ENCODE data around the gene ZBTB6.
A peak's percentile ranks its signal among the peaks of the same experiment; 100 is the strongest.

ZBTB6 gene

DNA sequence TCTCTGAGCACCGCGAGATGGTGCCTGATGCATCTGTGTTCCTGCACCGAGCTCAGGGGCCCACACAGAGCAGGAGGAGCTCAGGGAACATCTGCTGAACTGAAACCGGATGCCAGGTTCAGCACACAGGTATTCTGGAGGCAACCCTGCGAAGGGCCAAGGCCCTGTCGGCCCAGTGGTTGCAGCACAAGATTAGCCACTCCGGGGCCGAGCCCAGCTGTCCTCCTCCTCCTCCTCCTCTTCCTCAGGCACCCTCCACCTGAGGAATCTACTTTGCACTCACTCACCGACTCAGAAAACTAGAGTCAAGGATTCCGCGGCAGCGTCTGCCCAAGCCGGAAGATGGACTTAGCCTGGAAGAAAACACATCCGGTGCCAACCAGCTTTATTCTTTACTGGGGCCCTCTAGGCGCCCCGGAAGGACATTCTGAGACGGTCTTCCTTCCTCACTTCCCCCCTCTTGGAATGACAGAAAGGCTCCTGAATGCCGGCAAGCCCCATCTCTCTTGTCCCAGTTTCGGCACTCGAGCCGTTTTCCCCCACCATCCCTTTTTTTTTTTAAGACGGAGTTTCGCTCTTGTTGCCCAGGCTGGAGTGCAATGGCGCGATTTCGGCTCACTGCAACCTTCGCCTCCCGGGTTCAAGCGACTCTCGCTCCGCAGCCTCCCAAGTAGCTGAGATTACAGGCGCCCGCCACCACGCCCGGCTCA, at the start of gene ZBTB6:
Gene ZBTB6, minus strand, starts transcription at position 360 of the 710 bp plus-strand sequence. CDS start 1,251 bp downstream, outside the sequence.
- DNase-seq: peak; percentile 91

GRCh38 chr9:122961139-122961538, 48.0 kb upstream of the ZBTB6 start:
- DNase-seq: no peak

DNA sequence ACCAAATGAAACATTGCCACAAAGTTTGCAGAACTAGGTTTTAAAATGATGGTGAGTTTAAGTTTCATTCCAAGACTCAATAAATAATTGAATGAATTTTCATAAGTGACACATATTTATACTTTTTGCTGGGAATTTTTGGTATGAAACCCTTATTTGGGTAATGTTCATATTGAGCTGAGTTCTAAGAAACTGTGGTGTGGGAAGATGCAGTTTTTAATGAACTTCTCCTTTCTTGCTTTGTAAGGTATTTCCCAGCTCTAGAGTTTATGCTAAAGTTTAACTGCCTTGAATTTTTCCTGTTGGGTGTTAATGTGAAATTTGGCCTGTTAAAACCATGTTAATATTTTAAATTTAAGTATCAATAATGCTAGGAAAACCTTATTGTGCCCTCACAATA, 42.8 kb upstream of the ZBTB6 start:
- DNase-seq: no peak

- DNase-seq: no peak
Measured at GRCh38 chr9:122954253-122954691, 41.1 kb upstream of the ZBTB6 start.

DNA sequence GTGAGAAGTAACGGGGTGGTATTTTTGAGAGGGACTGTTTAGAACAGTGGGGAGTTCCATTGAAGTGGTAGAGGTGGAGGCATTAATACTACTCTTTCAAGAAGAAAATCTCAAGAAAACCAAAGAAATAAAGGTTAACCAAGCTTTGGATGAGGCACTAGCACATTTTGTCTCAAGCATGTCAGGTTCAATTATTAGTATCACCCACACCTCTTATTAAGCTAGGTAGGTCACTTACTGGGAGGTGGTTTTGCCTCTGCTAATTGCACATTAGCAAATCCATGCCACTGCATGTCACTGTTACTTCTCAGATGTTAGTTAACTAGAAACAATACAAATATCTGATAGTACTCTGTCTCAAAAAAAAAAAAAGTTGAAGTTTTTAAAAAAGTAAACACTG, 37.9 kb upstream of the ZBTB6 start:
- no peak for DNase-seq

- DNase-seq: no peak
Measured at GRCh38 chr9:122950263-122950662, 37.1 kb upstream of the ZBTB6 start.

DNA sequence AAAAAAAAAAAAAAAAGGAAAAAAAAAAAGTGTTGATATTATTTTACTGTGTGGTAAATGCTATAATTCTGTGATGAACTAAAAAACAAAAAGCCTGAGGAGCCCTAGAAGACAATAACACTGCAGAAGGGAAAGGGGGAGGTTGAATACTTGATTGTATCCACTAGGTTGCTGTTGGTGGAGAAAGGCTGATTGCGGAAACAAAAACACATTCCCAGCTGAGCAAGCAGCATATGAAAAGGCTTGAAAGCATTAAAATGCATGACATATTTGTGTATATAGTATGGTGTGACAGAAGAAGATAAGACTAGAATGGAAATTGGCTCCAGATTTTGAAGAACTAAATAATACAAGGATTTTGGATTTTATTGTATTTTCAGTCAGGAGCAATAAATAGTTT, 36.6 kb upstream of the ZBTB6 start:
- DNase-seq: no peak

- DNase-seq: no peak
Measured at GRCh38 chr9:122948313-122948712, 35.2 kb upstream of the ZBTB6 start.

GRCh38 chr9:122946461-122947005, 33.4 kb upstream of the ZBTB6 start:
- no peak for DNase-seq

DNA sequence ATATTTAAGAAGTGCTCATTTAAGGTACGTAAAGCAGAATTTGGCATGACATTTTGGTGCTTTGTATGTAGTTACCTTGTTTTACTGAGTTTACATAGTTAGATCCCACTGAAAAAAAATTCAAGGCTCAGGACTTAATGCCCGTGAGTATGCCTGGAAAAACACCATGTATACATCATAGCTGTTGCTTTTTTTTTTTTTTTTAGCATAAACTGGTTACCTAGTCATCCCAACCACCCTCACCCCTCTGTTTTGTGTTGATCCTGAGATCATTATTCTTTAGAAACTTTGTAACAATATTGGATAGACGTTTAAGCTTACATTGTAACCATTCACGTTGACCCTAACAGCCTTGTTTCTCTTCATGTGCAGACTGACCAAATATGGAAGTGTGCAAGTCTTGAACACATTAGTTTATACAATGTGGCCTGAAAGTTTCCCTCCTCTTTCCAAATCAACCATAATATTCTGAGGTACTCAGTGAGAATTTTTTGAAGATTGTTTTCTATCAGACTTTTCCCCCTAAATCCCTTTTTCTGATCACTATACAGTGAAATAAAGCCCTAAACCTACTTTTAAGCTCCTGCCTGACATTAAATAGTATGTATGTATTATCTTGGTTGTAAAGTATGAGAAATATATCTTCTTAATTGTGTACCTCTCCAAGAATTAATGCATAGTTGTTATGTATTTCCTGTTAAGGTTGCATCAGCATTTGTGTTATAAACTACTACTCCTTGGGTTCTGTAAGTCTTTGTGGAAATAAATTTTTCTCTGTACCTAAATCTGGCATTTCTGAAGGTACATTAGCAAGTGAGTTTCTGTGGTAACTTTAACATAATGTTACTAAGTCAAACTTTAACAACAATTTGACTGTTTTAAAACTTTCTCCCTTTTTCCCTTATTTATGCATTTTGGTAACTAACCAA, 32.1 kb upstream of the ZBTB6 start:
- DNase-seq: no peak

GRCh38 chr9:122941582-122942234, 28.6 kb upstream of the ZBTB6 start:
- no peak for DNase-seq

DNA sequence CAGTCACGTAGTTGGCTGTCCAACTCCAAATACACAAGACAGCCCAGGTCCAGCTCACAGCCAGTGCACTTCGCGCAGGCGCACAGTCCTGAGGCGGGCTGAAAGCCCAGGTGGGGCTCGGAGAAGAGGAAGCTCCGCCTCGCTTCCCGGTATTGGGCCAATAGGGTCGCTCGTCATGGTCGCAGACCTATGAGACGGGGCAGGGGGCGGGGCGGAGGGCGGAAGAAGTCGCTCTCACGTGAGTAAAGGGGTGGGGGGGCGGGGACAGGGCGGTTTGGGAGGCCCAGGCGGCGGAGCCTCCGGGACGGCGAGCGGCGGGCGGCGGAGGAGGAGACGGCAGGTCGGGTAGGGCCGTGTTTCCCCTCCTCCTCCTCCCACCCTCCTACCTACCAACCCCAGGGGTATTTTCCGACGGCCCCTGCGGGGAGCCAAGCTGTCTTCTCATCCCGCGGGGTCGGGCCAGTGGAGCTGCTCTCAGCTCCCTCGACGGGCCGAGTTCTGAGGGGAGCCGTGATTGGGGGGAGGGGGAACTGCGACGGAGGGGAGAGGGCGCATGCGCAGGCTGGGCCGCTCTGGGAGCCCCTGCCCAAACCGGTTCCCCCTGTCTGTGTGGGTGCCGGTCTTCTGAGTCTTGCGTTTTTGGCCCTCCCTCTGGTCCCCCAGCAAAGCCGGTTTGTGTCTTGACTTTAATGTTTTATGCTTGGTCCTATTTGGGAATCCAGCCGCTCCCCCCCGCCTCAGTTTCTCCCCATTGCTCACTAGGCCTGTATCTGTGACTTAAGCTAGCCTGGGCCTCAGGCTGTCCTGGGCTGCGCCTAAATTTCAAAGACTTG, 27.8 kb upstream of the ZBTB6 start, which contains the start of gene RABGAP1:
Gene RABGAP1, plus strand, starts transcription at position 272 of the 833 bp plus-strand sequence. CDS start 16,040 bp downstream, outside the sequence.
- DNase-seq: peak; percentile 100

DNA sequence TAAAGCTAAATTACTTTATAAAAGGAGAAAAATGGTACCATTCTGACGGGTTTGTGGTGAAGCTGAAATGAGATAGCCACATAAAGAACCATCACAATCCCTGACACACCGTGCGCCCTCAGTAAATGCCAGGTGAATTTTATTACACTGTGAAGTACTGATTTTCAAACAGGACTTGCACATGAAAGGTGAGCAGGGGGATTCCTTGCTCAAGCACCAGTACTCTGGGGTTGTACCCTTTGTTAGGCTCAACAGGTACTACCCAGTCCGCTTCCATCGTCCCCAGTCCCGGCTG, 27.3 kb upstream of the ZBTB6 start:
- DNase-seq: no peak

- DNase-seq: no peak
Measured at GRCh38 chr9:122939601-122940000, 26.5 kb upstream of the ZBTB6 start.

DNA sequence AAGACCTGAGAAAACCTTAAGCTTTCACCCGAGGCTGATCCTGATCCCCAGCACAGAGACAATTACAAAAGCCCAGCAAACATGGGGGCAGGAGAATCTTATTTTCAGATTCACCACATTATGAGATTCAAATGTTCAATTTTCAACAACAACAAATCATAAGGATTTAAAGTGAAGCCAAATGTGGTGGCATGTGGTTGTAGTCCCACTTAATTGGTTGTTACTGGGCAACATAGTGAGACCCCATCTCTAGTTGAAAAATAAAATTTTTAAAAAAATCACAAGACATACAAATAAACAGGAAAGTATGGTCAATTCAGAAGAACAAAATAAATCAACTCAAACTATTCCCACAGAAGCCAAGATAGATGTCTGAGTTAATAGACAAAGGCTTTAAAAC, 23.8 kb upstream of the ZBTB6 start:
- no peak for DNase-seq

DNA sequence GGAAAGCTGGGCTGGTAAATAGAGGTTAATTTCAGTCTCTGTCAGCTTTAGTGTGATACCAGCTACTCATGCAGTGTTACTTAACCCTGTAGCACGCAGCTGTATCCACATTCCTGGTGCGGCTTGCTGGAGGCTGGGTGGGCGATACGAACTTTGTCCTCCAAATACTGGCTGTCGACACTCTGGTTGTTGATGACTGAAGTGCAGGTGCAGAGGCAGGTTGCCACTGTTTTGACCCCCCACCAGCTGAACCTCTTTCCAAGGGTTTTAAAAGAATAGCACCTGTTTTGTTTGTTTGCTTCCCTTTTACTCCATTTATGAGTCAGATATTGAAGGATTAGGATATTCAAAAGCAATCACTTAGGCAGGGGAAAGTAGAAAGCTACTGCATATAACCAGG, 23.3 kb upstream of the ZBTB6 start:
- no peak for DNase-seq

DNA sequence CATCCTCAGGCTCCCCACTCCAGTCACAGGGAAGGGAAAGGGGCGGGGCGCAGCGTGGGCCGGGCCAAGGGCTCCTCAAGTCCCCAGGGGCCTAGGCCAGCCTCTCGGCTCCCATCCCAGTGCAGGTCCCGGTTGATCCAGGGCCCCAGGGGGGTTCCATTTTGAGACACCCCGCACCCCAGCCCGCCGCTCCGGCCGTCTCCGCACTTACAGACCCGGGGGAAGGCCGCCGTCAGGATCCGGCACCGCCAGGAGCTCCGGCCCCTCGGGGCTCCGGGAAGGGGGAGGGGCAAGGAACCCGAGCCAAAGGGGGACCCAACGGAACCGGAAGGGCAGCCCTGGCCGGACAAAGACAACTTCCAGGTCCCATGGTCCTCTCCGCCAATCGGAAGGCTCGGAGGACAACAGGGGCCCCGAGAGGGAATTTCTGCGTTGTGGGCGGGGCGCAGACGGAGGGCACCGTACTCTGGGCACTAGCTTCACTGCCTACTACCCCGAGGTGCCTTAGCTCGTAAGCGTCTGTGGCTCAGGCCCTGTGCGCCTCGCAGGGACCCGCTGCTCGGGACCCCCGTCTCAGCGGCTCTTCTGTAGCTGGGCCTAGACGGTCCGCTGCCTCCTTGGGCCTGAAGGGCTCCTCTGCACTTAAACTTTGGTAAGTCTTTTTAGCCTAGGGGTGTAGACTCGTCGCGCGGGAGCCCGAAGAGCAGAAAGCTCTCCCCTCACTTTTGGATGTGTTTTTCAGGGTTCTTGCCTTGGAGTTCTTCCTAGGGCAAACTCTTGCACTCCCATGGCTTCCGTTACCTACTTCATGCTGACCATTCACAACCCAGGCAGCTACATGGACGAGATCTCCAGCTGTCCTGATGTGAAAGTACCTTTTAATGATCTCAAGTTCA, 18.4 kb upstream of the ZBTB6 start, which contains the start of gene ZBTB26:
Gene ZBTB26, minus strand, starts transcription at position 287 of the 896 bp plus-strand sequence. CDS start 11,578 bp downstream, outside the sequence.
- peak; percentile 97 for DNase-seq

- peak; percentile 68 for DNase-seq
Measured at GRCh38 chr9:122930541-122931225, 17.6 kb upstream of the ZBTB6 start.

- DNase-seq: no peak
Measured at GRCh38 chr9:122929796-122930354, 16.8 kb upstream of the ZBTB6 start.

DNA sequence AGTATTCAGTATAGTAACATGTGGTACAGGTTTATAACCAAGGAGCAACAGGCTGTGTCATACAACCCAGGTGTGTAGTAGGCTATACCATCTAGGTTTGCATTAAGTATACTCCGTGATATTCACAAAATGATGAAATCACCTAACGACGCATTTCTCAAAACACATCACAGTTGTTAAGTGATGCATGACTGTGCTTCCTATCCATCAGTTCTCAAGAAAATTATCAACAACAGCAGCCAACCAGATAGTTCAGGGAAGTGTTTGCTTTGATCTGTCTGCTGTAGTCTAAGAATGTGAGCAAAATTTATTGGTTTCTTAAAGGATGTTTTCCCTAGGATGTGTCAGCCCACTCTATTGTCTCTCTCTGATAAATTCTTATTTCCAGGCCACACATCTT, 10.8 kb upstream of the ZBTB6 start:
- DNase-seq: no peak
